HCT116 (cell line): ENCODE data around the gene FRMD3.

ENCODE experiments used
- CBX3 ChIP-seq: IDR thresholded peaks from 2 replicates; pipeline ENCODE4 v1.6.1; 2012; ENCODE audit warnings: low read depth
- CTCF ChIP-seq, 3 experiments: fragments of 200-600 bp in 1 of 3; sonication (generic) in 1 of 3; IDR thresholded peaks in 2 of 3; conservative IDR thresholded peaks in 1 of 3; 2 replicates each; pipeline ENCODE4 v1.5.1; 2012 to 2017; ENCODE audit warnings: low read depth in 2 of 3, low read length in 2 of 3, antibody characterized with exemption in 1 of 3, borderline replicate concordance in 1 of 3, control low read depth in 1 of 3, mild to moderate bottlenecking in 1 of 3, mixed read lengths in 1 of 3, mixed run types in 1 of 3, moderate library complexity in 1 of 3; ENCODE audit not compliant: insufficient read depth in 1 of 3
- ELF1 ChIP-seq: IDR thresholded peaks from 2 replicates; pipeline ENCODE4 v1.6.1; 2012; ENCODE audit warnings: low read depth, borderline replicate concordance
- EZH2 ChIP-seq: fragments of 200-600 bp; sonication (generic); IDR thresholded peaks from 2 replicates; pipeline ENCODE4 v1.6.1; 2017; ENCODE audit warnings: antibody characterized with exemption, mixed run types
- EZH2phosphoT487 ChIP-seq: fragments of 200-600 bp; IDR thresholded peaks from 2 replicates; pipeline ENCODE4 v1.6.1; 2018; ENCODE audit warnings: antibody characterized with exemption, borderline replicate concordance
- POLR2A ChIP-seq: IDR thresholded peaks from 2 replicates; pipeline ENCODE4 v1.7.0; 2011; ENCODE audit warnings: borderline replicate concordance; ENCODE audit not compliant: insufficient read depth, insufficient read length; ENCODE audit errors: extremely low read depth
- POLR2AphosphoS5 ChIP-seq: IDR thresholded peaks from 2 replicates; pipeline ENCODE4 v1.6.1; 2011; ENCODE audit warnings: mild to moderate bottlenecking, low read depth, low read length, moderate library complexity
- REST ChIP-seq: IDR thresholded peaks from 2 replicates; pipeline ENCODE4 v1.6.1; 2012; ENCODE audit warnings: low read depth
- SIN3A ChIP-seq: IDR thresholded peaks from 2 replicates; pipeline ENCODE4 v1.6.1; 2012; ENCODE audit warnings: low read depth
- SP1 ChIP-seq: IDR thresholded peaks from 2 replicates; pipeline ENCODE4 v1.6.1; 2012; ENCODE audit warnings: low read depth
- ZNF274 ChIP-seq: fragments of 200-500 bp; sonication (Bioruptor generic); IDR thresholded peaks from 2 replicates; pipeline ENCODE4 v1.6.1; 2014; ENCODE audit warnings: mild to moderate bottlenecking, low read depth, low read length, inconsistent platforms

- TF ChIP-seq POLR2AphosphoS5 (no peak), SIN3A (no peak), CTCF (IDR thresholded peaks at IDR 0.05 in 2 of 3, conservative IDR thresholded peaks at IDR 0.05 in 1 of 3; ENCODE audit: borderline replicate concordance in 1 of 3, insufficient read depth in 1 of 3, low read depth in 2 of 3, low read length in 2 of 3) (no peak), SP1 (no peak), ZNF274 (no peak), EZH2phosphoT487 (no peak), CBX3 (no peak), EZH2 (no peak), REST (no peak), POLR2A (no peak), ELF1 (no peak)
Measured at GRCh38 chr9:83434254-83434653, 103.9 kb downstream of the FRMD3 start.
